Activated CD4-positive, alpha-beta T cell treated with anti-CD3 and anti-CD28 coated beads, Interleukin-2, amount 50 U/mL, for 4 hours (primary cell): ENCODE data around the gene FOSL2.

Experiments
- DNase-seq, 2 experiments: peaks; one replicate each; pipeline ENCODE4 v3.0.0-alpha.2; 2020

FOSL2 gene

DNA sequence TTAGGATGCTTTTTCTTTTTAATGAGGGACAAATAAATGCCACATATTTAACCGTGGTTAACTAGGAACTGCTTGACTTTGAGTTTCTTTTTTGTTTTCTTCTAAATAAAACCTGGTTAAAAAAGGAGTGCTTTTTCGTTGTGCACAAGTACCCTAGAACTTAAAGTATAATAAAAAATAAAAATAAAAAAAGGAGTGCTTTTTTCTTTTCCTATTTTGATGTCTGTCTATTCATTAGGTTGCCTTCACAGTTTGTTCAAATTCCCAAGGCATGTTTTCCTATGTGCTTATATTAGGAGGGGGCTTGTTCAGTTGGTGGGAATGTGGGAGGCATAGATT, 4.4 kb downstream of the FOSL2 start:
- no peak for DNase-seq

- DNase-seq: peak in 1 of 2 experiments; percentile 32
These were observed 5.6 kb downstream of the FOSL2 start for GRCh38 chr2:28398101-28398834.

GRCh38 chr2:28399289-28399688, 6.6 kb downstream of the FOSL2 start:
- DNase-seq: no peak

- DNase-seq: no peak
These were observed 7.3 kb downstream of the FOSL2 start for GRCh38 chr2:28399956-28400355.

DNA sequence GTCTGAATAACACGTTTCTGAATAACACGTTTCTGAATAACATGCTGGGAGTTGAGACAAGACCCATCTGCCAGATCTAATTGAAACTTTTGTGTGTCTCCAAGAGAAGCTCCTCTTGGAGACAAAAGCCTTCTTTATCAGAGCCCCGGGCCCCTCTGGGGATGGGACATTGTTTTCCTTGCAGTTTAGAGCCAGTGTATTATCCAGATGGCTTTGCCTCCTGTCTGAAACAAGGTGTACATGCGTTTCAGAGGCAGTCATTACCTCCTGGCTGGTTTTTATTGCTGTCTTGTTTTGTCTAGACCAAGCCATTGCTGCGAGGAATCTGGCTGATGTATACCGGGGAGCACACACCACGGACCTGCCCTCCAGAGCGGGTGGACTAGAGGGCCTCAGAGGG, 7.8 kb downstream of the FOSL2 start:
- no peak for DNase-seq

DNA sequence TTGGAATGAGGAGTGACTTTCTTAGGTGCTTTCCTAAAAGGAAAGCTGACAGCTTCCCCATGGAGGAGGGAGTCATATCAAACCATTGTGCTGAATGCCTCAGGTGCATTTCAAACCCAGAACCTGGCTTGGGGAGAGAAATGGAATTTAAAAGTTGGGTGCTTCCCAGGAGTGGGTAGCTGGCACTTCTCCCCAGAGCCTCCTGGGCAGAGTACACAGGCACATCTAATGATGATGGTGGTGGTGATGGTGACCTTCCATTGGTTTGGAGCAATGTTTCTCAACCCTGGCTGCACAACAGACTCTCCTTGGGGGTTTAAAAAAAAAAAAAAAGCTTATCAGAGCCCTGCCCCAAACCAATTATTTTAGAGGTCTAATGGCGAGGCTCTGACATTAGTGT, 8.3 kb downstream of the FOSL2 start:
- DNase-seq: no peak

DNA sequence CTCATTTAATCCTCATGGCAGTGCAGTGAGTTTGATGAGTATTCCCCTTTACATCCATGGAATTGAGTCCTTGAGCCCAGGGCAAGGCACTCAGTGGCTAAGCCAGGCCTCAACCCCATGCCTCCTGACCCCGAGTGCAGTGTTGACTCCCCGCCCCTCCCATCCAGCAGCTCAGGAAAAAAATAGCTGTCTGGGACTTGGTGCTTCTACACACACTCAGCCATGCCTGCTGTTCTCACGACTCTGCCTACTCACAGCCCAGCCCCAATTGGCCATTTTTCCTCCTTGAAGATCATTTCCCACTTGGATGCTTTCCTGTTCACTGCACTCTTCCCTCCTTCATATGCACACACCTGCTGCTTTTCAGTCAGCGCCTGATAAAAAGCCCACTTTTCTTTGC, 8.8 kb downstream of the FOSL2 start:
- DNase-seq: no peak

GRCh38 chr2:28401948-28402550, 9.4 kb downstream of the FOSL2 start:
- DNase-seq: no peak

DNA sequence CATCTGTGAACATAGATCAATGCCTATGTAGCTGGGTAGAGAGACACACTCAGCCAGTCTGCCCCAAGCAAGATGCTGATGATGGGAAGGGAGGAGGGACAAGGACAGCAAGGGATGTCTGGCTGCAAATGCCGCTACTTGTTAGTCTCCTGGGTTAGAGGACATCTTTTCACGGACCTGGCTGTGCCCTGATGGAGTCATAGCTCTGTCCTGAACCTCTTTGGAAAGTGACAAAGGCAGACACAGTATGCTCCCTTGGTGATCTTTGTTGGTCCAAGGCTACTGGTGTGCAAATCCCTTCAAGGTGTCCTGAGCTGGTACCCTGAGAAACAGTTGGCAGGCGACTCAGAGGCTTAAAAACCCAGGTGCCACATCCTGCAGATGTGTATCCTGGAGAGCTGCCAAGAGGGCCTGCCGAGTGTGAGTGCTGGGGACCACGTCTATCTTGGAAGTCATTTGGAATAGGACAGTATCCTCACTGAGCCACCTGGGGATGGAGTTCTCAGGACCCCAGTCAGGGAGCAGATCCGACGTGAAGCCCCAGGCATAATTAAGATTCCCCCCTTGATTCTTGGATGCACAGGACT, 10.8 kb downstream of the FOSL2 start:
- no peak for DNase-seq

- no peak for DNase-seq
These were observed 11.4 kb downstream of the FOSL2 start for GRCh38 chr2:28404086-28404485.

- no peak for DNase-seq
These were observed 12.9 kb downstream of the FOSL2 start for GRCh38 chr2:28405537-28405936.

DNA sequence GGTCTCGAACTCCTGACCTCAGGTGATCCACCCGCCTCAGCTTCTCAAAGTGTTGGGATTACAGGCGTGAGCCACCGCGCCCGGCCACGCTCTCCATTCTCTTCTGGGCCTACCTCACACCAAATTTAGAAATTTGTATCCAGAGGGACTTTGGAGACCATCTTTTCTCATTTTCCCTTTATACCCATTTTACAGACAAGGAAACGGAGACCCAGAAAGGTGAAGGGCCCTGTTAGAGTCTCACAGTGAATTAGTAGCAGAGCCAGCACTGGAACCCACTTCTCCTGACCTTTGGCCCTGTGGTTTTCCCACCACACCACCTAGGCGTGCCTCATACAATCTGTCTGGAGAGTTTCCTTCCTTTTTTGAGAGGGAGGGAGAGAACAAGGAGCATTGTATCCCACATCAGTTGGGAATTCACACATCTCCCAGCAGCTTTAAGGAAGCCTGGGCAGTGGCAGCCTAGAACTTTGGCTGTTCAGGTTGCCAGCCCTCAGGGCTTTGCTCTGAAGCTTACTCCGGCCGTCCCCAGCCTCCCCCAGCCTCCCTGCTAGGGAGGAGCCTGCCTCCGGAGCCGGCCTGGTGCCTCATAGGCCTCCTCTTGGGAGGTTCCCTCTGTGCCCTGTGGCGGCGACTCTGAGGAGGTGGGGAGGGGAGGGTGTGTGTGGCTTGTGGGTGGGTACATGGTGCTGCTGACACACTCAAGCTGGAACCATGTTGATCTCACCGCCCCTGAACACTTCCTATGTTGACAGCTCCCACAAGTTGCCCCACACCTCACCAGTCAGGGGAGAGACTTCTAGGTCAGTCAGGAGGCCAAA, 13.8 kb downstream of the FOSL2 start:
- DNase-seq: peak; percentile 44 to 63

DNA sequence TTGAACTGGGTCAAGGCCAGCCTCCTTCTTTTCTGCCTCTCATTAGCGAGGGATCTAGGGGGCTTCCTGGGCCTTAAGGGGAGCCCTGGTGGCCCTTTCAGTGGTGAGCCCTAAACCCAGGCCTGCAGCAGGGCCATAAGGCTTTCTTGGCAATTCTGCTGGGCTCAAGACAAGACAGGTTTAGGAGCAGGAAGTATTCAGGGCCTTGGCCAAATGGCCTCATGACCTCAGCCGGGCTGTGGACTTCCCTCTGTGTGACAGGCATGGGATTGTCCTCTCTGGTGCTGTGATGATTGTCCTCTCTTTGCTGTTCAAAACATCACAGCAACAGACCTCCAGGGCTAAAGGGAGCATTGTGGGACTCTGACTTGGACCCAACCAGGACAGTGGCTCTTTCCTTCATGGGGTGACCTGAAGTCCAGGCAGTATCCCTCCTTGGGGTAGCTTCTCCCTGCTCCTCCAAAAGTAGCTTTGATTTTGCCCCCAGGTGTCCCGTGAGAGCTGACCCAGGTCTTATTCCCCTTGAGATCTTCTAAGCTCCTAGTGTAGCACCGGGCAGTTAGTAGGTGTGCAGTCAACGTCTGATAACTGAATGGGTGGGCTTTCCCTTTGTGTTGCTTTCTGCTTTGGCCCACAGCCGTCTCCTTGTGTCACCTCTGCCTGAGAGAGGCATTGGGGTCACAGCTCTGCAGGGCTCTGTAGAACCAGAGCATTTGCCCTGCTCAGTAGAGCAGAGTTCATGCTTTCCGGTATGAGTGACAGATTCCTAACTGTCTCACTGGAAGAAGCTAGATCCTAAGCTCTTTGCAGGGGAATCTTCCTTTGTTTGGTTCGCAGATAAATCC, 14.7 kb downstream of the FOSL2 start:
- DNase-seq: no peak

DNA sequence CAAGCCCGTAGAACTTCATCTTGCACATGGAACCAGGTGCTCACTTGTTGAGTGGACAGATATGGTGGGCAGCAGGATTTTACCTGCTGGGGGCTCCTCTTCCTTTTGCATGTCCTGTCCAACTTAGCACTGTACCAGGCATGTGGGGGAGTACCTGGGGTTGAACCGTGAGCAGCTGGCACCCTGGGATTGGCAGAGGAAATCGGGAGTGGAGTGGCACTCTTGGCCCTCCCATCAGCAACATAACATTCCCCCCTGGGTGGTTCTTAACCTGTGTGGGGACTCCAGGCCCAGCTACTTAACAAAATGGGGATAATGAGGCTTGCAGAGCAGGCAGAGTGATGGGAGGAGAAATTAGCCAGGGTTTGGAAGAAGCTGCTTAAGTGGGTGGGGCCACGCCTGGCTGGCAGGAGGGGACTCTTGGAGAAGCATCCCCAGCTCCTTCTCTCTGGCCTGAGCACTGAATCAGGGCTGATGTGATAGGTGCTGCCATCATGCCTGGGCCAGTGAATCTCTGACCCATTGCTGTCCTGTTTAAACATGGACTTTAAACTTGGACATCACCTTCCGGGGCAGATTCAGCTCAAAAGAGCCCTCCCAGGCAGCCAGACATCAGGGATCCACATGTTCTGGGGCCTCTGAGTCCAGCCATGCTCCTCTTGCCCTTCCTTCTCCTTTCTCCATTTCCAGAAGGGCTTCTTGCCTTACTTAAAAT, 15.5 kb downstream of the FOSL2 start:
- no peak for DNase-seq

DNA sequence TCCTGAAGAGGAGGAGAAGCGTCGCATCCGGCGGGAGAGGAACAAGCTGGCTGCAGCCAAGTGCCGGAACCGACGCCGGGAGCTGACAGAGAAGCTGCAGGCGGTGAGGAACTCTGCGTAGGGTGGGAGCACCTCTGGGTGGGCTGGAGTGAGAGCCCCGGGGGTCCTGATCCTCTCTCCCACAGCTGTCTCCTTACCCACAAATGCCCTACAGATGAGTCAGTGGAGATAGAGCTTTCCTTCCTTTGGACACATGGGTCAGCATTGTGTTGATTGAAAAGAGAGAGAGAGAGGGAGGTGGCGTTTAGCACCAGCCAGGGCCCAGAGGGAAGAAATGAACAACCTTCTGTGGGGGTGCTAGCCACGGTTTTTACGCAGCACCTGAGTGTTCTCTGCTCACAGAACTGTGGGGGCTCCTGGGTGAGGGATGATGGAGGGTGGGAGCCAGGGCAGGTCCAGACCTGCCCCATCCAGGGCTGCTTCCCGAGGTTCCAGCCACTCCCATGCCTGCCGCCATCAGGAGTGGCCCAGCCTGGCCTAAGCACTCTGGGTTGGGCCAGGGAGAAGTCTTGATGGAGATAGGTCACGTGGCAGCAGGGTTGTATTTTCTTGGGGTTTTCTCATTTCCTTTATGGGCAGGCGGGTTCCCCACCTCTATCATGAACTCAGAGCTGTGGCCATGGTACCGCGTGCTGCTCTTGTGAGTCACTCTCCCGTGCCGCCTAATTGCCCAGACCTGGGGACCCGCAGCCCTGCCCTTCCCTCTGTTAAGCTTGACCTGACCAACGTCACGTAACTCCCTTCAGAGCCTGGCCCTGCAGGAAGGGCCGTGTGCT, 16.3 kb downstream of the FOSL2 start:
- peak; percentile 54 to 60 for DNase-seq

- no peak for DNase-seq
These were observed 18.6 kb downstream of the FOSL2 start for GRCh38 chr2:28411166-28411755.

DNA sequence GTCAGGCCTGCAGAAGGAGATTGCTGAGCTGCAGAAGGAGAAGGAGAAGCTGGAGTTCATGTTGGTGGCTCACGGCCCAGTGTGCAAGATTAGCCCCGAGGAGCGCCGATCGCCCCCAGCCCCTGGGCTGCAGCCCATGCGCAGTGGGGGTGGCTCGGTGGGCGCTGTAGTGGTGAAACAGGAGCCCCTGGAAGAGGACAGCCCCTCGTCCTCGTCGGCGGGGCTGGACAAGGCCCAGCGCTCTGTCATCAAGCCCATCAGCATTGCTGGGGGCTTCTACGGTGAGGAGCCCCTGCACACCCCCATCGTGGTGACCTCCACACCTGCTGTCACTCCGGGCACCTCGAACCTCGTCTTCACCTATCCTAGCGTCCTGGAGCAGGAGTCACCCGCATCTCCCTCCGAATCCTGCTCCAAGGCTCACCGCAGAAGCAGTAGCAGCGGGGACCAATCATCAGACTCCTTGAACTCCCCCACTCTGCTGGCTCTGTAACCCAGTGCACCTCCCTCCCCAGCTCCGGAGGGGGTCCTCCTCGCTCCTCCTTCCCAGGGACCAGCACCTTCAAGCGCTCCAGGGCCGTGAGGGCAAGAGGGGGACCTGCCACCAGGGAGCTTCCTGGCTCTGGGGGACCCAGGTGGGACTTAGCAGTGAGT, 19.4 kb downstream of the FOSL2 start:
- no peak for DNase-seq

DNA sequence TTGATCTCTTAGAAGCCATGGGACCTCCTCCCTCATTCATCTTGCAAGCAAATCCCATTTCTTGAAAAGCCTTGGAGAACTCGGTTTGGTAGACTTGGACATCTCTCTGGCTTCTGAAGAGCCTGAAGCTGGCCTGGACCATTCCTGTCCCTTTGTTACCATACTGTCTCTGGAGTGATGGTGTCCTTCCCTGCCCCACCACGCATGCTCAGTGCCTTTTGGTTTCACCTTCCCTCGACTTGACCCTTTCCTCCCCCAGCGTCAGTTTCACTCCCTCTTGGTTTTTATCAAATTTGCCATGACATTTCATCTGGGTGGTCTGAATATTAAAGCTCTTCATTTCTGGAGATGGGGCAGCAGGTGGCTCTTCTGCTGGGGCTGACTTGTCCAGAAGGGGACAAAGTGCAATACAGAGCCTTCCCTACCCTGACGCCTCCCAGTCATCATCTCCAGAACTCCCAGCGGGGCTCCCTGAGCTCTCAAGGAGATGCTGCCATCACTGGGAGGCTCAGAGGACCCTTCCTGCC, 20.0 kb downstream of the FOSL2 start:
- no peak for DNase-seq

DNA sequence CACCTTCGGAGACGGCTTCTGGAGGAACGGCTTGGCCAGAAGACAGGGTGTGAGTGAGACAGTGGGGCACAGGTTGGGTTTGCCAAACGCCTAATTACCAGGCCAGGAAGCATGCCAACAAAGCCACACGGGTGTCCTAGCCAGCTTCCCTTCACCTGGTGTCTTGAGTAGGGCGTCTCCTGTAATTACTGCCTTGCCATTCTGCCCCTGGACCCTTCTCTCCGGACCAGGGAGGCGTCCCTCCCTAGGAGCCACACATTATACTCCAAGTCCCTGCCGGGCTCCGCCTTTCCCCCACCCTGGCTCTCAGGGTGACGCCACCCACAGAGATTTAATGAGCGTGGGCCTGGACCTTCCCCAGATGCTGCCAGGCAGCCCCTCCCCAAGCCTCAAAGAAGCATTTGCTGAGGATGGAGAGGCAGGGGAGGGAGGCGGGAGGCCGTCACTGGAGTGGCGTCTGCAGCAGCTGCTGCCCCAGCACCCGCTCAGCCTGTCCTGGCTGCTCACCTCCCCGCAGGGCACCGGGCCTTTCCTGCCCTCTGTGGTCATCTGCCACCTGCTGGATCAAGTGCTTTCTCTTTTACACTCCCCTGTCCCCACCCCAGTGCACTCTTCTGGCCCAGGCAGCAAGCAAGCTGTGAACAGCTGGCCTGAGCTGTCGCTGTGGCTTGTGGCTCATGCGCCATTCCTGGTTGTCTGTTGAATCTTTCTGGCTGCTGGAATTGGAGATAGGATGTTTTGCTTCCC, 20.7 kb downstream of the FOSL2 start:
- DNase-seq: no peak
